GM19099 (cell line): ENCODE results near the gene RHBDL2.

Source experiments
- POLR2A ChIP-seq: IDR thresholded peaks from 3 replicates; pipeline ENCODE4 v1.6.1; 2011; ENCODE audit warnings: low read depth; ENCODE audit not compliant: insufficient read length; ENCODE audit errors: extremely low read depth

The RHBDL2 gene

DNA sequence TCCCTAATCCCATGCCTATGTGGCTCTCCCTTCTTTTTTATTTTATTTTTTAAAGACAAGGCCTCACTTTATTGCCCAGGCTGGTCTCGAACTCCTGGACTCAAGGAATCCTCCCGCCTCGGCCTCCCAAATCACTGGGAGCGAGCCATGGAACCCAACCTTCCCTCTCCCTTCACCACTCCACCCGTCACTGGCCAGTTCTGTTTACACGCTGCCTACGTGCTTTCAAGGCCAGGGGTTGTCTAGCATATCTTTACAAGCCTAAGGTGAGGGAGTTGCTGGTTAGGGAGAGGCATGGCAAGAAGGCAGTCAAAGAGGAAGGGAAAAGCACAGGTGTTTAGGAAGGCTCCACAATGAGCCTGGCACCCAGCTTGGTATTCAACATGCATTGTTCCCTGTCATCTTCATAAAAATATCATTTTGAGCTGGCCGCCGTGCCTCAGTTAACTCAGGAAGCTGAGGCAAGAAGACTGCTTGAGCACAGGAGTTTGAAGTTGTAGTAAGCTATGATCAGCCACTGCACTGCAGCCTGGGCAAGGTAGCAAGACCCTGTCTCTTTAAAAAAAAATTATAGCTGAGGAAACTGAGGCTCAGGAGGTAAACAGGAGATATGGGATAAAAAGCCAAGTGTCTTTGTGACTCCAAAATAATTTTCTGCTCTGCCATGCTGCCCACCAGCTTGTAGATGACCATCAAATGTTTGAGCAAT is 1.1 kb downstream of the RHBDL2 start:
- TF ChIP-seq POLR2A = no peak

DNA sequence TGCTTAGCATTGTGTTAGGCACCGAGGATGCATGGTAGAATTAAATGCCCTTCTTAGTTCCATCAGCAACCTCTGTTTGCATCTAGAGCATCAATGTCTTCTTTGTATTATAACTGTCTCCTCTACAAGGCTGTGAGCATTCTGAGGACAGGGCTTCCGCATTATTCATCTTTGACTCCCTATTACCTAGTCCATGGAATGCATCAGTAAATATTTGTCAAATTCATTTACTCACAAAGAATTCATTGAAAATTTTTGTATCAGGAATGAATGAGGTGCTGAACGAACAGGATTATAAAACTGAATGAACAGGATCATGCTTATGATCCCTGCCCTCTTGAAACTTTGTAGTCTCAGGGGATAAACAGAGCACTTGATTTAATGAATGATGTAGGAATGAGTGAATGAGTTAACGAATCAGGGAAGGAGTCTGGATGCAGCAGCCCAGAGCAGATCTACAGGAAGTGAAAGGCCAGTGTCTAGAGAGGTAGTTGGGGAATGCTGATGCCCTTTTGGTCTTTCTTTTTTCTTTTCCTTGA is 2.8 kb downstream of the RHBDL2 start:
- no peak for TF ChIP-seq POLR2A

DNA sequence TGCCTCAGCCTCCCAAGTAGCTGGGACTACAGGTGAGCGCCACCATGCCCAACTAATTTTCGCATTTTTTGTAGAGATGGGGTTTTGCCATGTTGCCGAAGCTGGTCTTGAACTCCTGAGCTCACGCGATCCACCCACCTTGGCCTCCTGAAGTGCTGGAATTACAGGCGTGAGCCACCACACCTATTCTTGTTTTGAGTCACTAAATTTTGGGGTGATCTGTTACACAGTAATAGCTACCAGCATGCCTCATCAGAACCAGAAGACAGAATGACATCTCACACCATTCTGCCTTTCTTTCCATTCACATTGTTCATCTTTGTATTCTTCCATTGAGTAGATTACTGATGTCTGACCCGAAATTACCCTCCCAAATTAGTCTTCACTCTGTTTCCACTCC is 9.1 kb downstream of the RHBDL2 start:
- TF ChIP-seq POLR2A = no peak

DNA sequence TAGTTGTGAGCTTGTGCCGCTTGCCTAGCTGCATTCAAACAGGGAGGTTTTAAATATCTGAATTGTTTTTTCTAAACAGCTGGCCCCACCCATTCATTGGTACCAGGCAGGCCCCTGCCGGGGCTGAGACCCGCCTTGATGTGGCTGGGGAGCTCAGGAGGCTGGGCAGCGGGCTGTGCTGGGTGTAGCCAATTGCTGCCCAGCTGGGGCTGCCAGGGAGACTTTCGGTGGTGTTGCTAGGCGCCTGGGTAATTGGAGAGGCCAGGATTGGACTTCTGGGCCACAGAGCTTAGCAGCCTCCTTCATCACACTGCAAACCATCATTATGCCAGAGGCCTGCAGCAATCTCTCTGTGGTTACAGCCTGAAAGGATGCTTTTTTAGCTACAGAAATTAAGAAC is 12.2 kb downstream of the RHBDL2 start:
- TF ChIP-seq POLR2A = no peak

DNA sequence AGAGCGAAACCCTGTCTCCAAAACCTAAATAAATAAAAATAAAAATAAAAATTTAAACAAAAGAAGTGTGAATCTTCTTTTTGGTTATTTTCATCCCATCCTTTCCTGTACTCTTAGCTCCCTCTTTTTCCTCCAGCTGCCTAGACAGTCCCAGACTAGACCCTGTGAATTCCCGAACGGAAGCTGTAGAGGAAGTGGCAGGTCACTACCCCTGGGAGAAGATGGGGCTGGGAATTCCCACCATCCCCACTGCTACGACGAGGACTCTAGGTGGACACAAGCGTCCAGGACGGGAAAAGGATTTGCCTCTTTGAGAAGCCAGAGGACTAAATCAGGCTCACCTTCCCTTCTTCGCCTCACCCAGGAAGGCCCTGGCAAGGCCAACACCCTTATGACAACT is 12.6 kb downstream of the RHBDL2 start:
- no peak for TF ChIP-seq POLR2A

DNA sequence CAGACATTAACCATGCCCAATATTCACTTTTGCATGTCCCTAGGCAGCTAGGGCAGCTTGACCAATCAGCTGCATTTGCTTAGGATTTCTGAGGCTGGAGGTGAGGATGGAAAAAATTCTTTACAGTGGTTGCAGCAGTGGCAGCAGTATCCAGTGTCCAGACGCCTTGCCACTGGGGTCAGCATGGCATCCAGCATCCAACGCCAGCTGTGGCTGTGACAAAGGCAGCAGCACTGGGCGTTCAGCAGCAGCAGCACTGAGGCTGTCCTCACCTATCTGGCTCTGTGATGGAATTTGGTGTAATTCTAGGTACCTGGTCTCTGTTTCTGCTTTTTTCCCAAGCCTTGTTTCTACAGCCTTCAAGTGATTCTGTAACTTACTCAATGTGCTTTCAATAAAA is 15.5 kb downstream of the RHBDL2 start:
- TF ChIP-seq POLR2A = no peak

DNA sequence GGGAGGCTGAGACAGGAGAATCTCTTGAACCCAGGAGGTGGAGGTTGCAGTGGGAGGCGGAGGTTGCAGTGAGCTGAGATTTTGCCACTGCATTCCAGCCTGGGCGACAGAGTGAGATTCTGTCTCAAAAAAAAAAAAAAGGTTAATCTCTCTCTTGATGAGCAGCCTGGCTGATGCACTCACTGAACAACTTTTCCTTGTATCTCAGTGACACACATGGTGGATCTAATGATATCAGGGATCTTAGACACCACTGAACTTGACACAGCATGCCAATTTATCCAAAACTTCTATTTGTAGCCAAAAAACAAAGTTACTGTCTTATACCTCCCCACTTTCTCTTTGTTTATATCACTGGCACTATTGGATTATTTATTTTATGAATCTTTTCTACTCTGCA is 16.2 kb downstream of the RHBDL2 start:
- no peak for TF ChIP-seq POLR2A

DNA sequence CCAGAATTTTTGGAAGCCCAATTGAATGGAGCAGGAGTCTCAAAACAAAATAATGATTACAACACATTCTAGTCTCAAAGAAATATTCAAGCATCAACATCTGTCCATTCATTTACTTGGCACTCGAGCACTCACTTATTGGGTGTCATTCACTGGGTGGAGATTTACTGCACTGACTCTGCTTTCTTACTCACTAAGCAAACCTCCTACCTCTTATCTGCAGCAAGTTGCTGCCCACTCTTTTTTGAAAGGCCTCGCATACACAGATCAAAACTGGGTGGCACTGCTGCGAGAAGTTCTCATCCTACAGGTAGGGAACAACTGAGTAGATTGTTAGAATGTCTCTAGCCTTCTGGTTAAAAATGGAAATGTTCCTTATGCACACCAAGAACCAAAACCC is 18.0 kb downstream of the RHBDL2 start:
- TF ChIP-seq POLR2A = no peak

DNA sequence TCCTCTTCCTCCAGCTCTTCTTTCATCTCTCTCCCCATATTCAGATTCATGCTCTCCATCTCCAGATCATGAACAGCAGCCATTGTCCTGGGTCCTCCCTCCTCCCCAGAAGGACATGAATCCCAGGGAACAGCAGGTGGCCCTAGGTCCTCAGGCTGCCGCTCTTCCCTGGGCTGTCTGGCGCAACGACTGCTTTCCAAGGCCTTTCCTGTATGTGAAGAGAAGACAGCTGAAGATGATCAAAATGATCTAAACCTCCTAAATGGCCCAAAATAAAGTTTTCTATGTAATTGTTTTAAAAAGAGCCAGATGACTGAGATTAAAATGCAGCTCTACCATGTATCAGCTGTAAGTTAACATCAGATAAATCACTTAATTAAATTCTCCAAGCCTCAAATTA is 22.5 kb downstream of the RHBDL2 start:
- no peak for TF ChIP-seq POLR2A

DNA sequence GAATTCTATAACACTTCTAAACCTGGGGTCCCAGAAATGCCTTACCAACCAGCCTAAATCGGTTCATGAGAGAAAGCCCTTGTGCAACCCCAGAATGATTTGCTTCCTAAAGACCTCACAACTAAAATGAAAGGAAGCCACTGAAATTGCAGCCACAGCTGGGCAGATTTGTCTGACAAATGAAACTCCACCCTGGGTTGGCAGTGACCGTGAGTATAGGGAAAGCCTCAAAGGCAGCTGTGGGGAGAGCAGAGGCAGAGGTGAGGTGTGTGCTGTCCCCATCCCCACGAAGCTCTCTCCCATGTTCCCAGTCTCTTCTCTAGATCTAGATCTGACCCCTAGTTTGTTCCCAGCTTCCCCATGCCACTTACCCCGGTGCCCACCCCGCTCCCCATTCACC is 23.1 kb downstream of the RHBDL2 start:
- no peak for TF ChIP-seq POLR2A

DNA sequence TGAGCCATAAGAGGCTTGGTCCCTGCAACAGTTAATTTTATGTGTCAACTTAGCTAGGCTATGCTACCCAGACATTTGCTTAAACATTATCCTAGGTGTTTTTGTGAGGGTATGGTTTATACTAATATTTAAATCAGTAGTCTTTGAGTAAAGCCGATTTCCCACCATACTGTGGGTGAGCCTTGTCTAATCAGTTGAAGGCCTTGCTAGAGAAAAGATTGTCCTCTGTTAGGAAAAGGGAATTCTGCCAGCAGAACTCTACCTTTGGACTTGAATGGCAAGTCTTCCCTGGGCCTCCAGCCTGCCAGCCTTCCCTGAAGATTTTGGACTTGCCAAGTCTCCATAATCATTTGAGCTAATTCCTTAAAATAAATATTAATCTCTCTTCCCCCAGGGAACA is 23.9 kb downstream of the RHBDL2 start:
- no peak for TF ChIP-seq POLR2A

DNA sequence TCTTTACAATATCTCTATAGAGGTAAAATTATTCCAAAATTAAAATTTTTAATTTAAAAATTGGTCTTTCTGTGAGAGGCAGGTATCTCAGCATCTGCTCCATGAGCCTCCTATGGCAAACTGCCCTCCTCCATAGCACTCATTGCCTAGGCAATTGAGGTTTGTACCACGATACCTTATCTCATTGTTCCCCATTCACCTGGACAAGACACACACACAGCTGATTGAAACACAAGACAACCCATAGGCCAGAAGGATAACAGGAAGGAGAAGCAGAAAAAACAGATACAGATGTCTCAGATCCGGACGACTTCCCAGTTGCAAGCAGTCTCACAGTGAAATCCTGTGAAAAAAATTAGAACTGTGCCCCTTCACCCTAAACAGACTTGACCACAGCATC is 24.3 kb downstream of the RHBDL2 start:
- no peak for TF ChIP-seq POLR2A

DNA sequence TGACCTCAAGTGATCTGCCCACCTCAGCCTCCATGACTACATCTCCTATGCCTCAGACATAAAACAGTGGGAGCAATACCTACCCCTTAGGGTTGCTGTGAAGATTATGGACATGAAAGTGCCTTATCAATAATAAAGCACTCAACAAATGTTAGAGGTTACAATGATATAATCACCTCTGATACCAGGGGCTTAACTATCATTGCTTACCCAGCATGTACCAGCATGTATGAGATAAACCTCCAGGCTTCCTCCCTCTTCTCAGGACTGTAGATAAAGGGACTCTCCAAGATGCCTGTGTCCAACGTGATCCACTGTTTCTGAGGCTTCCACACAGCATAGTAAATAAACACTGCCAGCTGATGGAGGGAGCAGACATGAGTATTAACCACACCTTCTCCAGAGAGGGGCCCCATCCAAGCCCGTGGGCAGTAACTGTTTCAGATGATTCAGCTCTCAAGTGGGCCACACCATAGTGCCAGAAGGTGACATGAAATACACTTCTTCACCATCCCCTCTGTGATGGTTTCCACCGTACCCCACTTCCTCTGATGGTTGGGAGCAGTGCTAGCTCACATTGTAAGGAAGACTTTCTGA is 26.2 kb downstream of the RHBDL2 start:
- no peak for TF ChIP-seq POLR2A

DNA sequence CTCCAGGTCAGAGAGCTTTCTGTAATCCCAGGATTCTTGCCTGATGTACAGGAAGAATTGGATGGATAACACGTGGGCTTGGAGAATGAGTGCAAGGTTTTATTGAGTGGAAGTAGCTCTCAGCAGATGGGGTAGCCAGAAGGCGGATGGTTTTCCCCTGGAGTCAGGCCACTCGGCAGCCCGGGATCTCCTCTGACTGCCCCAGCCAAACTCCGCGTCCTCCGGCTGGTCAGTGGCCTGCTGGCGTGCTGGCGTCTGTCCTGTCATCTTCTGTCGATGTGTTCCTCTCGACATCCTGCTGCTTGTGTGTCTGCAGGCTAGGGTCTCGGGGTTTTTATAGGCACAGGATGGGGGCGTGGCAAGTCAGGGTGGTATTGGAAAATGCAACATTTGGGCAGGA is 32.8 kb downstream of the RHBDL2 start:
- no peak for TF ChIP-seq POLR2A

DNA sequence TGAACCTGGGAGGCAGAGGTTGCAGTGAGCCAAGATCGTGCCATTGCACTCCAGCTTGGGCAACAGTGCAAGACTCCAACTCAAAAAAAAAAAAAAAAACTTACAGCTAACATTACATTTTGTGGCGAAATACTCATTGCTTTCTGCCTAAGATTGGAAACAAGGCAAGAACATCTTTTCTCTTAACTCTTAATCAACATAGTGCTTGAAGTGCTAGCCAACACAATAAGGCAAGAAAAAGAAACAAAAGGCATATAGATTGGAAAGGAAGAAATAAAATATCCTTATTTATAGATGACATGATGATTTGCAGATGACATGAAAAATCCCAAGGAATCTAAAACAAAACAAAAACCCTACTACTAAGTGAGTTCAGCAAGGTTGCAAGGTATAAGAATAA is 35.6 kb downstream of the RHBDL2 start:
- TF ChIP-seq POLR2A = no peak

DNA sequence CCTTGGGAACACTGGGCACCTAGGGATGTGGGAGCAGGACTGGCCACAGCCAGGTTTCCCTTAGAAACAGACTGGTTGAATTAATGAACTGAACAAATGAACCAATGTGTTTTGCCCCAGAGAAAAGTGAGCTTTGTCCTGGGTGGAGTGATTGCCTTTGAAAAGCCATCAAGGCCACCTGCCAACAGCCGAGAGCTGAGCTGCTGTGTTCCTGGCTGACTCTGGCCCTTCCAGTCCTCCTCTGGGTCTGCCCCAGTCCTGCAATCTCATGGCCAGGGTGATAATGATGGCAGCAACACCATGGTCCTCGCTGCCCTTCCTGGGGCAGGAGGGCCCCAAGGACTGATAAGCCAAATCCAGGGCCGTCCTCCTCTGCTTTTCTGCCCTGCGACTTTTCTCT is 42.1 kb downstream of the RHBDL2 start:
- no peak for TF ChIP-seq POLR2A
